HG02938 (cell line): ENCODE data around the gene RPS3.
A peak's percentile ranks its signal among the peaks of the same experiment; 100 is the strongest.
"Not testable (repeated sequence)": the region's sequence is repeated elsewhere in the genome, so short reads cannot be mapped to it uniquely, and the experiment has no call there.

Experiments used
- ATAC-seq: cut with Tn5 transposase; IDR thresholded peaks from one replicate; pipeline ENCODE4 v1.9.1; 2021; ENCODE audit warnings: mild to moderate bottlenecking, moderate library complexity; ENCODE audit not compliant: unreplicated experiment

RPS3 gene

GRCh38 chr11:75399344-75400145 lies at the start of gene RPS3:
Gene RPS3 (plus strand): TSS chr11:75399518. CDS start chr11:75399548, 30 bp downstream.
- ATAC-seq, result peak; percentile 86

DNA sequence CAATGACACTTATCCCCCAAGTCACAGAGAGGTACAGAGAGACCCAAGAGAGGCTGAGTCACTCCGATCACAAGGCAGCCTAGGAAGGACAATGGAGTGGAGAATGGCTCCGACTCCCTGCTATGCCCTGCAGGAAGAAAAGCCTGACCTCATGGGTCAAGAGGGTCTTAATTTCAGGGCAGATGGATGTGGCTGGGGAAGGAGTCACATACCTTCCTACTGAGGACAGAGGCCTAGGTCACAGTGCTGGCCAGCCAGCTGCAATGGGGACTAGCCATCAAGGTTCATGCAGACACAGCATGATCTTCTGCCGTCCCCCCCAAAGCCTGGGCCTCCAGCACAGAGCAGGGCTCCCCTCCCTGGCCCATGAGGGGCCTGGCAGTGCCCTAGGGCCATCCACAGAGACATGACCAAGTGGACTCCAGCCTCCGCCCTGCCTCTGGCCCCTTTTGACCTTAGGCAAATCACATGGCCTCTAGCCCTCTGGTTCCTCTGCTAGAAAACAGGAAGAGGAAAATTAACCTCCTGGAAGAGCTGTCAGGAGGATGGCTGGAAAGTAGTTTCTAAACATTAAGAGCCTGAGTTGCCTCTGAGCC lies 49.7 kb upstream of the RPS3 start:
- no peak for ATAC-seq

DNA sequence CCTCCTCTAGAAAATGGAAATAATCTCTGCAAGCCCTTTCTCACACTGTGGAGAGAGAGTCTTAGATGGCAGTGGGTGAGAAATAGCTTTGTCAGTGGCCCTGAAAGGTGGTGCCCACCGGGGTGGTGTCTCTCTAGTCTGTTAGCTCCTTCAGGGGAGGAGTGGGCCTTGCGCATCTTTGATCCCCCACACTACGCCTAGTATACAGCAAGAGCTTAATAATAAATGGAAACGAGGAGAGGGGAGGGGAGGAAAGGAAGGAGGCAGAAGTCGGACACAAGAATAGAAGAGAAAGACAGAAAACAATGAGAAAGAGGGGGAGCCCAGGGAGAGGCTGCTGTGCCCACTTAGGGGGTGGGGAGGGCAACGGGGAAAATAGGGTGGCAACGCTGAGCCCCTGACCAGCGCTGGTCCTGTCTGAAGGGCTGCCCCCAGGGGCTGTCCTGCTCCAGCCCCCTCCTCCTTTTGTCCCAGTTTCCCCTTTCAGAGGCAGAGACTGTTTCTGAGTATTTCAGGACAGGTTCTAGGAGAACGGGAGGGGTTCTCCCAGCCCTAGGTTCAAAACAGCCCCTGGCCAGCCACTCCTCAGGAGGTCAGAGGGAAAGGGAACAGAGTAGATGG lies 49.1 kb upstream of the RPS3 start:
- ATAC-seq, result no peak

- no peak for ATAC-seq
Observed at GRCh38 chr11:75350743-75351540, 48.4 kb upstream of the RPS3 start.

- ATAC-seq, result no peak
Observed at GRCh38 chr11:75351541-75351790, 47.9 kb upstream of the RPS3 start, which contains the start of gene ARRB1. Gene ARRB1 (minus strand): TSS chr11:75351661. CDS start chr11:75351607, 54 bp downstream.

- peak; percentile 49 for ATAC-seq
Observed at GRCh38 chr11:75351791-75352587, 47.3 kb upstream of the RPS3 start.

- ATAC-seq, result no peak
Observed at GRCh38 chr11:75352588-75353206, 46.6 kb upstream of the RPS3 start.

DNA sequence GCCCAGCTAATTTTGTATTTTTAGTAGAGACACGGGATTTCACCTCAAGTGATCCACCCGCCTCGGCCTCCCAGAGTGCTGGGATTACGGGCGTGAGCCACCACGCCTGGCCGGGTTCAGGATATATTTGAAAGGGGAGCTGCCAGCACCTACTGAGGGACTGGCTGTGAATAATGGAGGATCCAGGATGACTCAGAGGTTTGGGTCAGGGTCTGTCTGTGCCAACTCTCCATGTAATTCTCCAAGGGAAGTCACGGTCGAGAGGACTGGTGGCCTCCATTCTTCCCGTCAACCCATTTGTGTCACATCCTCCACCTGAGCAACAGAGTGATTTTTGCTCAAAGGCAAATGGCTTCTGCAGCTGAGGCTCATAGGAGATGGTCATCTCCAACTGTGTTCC lies 44.3 kb upstream of the RPS3 start:
- no peak for ATAC-seq

DNA sequence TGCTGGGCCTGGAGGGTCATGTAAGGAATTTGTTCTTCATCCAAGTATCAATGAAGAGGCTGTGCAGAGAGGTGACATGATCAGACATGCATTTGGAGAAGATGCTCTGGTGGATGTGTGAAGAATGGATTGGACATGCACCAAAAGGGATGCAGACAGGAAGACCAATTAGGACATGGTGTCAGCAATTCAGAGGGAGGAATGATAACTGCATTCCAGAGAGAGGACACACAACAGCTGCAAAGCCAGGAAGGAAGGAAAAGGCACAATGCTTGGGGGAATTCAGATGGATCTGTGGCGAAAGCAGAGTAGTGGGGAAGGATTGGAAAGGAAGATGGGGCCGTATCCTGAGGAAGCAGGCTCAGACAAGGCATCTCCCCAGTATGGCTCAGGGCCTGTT lies 42.7 kb upstream of the RPS3 start:
- ATAC-seq, result no peak

DNA sequence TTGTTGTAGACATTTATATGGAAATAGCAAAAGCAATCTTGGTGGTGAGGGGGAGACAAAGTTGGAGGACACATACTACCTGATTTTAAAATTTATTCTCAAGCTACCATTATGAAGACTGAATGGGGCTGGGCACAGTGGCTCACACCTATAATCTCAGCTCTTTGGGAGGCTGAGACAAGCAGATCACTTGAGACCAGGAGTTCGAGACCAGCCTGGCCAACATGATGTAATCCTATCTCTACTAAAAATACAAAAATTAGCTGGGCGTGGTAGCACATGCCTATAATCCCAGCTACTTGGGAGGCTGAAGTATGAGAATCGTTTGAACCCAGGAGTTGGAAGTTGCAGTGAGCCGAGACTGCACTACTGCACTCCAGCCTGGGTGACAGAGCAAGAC lies 37.0 kb upstream of the RPS3 start:
- ATAC-seq, result not testable (repeated sequence)

DNA sequence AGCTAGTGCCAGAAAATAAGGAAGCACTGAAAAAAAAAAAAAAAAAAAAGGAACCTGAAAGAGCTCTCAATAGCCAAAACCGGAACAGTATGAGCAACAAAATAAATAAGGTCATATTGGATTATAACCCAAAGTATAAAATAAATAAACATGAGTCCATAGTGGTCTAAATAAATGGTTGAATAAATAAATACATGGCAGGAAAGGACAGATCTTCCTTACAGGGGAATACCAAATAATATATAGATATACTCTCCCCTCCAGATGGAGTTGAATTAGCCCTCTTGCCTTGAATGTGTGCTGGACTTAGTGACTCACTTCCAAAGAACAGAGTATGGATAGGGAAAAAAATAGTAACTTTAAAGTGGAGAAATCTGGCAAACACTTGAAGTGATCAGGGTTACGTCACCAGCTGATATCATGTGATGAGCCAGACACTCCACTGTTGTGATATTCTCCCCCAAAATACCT lies 33.6 kb upstream of the RPS3 start:
- no peak for ATAC-seq

DNA sequence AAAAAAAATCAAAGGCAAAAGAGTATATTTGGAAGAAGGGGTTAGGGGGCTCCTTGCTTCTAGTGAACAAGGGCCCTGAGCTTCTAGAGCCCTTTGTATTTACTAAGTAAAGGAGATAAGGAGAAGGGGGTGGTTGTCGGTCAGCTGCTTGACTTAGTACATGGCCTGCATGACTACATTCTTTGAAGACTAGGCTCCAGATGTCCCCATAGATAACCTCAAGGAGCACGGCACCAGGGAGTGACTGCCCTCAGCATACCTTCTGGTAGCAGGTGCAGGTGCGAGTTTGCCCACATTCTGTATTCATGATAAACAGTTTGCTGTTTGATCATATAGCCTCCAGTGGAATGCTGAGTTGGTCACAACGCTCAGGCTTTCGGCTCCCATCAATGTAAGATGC lies 32.5 kb upstream of the RPS3 start:
- not testable (repeated sequence) for ATAC-seq

DNA sequence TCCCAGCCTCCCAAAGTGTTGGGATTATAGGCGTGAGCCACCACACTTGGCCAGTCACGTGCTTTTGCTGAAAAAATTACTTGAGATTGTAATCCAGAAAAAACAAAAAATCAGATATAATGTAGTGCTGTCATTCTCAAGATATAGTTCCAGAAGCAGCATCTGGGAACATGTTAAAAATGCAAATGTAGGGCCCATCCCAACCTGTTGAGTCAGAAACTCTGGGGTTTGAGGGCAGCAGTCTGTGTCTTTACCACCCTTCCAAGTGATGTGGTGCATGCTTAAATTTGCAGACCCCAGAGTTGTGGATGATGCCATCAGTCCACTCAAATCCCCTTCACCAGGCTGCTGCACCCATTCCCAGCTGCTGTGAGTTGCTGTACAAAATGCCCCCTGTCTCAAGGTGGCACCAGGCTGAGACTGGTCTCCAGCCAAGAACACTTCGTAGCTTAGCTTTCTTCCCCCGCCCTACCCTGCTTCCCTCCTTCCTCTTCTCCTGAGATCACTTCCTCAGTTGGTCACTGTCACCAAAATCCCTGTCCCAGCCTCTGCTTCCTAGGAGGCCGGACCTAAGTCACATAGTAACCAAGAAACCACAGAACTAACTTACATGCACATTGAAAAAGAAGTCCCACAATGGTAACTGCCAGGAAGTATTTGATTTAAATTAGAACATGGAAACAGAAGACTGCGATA lies 29.6 kb upstream of the RPS3 start:
- no peak for ATAC-seq

GRCh38 chr11:75371949-75372876 lies 27.1 kb upstream of the RPS3 start:
- no peak for ATAC-seq

DNA sequence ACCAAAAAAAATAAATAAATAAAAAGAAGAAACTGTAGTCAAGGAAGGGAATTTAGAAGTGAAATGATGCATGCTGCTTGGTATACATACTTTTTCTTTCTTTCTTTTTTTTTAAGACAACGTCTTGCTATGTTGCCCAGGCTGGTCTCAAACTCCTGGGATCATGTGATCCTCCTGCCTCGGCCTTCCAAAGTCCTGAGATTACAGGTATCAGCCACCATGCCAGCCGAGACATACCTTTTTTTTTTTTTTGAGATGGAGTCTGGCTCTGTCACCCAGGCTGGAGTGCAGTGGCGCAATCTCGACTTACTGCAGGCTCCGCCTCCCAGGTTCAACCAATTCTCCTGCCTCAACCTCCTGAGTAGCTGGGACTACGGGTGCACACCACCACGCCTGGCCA lies 26.1 kb upstream of the RPS3 start:
- ATAC-seq, result no peak

- ATAC-seq, result no peak
Observed at GRCh38 chr11:75374646-75375045, 24.7 kb upstream of the RPS3 start.

DNA sequence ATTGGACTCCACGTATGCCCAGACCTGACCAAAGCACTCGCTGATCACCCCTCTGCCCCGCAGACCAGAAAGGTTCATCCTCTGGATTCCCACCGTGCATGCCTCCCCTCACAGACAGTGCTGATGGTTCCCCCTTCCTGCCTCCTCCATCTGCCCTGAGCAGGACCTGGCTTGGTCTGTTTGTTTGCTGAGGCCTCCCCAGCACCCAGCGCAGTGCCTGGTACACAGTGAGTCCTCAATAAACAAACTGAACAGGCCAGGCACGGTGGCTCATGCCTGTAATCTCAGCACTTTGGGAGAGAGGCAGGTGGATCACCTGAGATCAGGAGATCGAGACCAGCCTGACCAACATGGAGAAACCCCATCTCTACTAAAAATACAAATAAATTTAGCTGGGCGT lies 23.7 kb upstream of the RPS3 start:
- no peak for ATAC-seq

DNA sequence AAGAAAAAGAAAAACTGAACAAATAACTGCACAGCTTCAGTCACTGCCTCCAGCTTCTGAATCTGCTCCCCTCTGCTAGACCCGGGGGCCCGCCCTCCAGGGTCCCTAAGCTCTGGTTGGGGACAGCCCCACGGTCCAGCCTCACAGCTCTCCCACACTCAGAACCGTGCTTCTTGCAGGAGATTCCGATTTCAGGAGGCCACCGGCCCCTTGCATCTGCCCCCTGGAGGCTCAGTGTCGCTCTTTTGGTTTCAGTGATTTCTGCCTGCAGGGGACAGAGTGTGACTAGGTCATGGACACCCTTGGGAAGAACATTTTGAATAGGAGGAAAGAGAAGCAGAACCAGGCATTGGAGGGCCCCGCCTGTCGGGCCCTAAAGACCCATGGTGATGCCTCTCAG lies 23.1 kb upstream of the RPS3 start:
- ATAC-seq, result no peak
